ENCODE data around the gene SPAG5.
"Not testable (repeated sequence)": the region's sequence is repeated elsewhere in the genome, so short reads cannot be mapped to it uniquely, and the experiment has no call there.

SPAG5 gene

DNA sequence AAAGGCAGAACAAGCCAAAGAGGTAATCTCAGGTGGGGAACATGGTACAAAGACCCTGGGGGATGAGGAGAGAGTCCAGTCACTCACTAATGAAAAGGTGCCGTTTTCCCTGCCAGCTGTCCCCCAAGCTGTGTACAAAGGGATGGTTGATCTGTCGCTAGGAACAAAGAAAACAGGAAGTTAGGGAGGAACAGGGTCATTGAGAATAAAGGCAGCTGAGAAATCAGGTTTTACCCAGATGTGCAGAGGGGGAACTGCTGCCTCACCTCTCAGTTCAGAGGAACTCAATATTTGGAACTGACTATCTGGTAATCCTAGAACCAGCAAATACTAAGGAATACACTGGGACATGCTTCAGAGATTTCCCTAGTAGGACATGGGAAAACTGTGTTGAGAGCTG is 13.7 kb upstream of the SPAG5 start:
- no peak for DNase-seq

GRCh38 chr17:28610376-28610775 is 11.6 kb upstream of the SPAG5 start:
- DNase-seq, result no peak

DNA sequence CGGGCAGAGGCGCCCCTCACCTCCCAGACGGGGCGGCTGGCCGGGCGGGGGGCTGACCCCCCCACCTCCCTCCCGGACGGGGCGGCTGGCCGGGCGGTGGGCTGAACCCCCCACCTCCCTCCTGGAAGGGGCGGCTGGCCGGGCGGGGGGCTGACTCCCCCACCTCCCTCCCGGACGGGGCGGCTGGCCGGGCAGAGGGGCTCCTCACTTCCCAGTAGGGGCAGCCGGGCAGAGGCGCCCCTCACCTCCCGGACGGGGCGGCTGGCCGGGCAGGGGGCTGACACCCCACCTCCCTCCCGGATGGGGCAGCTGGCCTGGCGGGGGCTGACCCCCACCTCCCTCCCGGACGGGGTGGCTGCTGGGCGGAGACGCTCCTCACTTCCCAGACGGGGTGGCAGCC is 5.2 kb upstream of the SPAG5 start:
- DNase-seq, result not testable (repeated sequence)

- DNase-seq, result peak; percentile 90
Observed at GRCh38 chr17:28599311-28600184, 723 bp upstream of the SPAG5 start.

DNA sequence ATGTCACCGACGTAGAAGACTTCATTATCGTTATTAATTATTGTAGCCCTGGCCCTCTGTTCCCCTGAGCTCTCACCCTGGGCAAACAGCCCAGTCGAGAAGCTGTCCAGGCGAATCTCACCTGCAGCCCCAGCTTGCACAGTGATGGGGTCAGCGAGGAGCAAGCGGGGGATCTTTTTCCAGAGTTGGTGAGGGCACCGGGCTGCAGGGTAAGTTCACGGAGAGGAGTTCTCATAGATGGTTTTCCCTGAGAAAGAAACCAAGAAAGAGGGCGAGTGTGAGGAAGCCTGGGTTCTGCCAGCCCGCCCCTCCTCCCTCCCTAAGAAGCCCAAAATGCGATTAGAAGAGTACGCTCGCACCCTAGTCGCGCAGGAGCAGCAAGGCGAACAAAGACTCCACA is 436 bp downstream of the SPAG5 start:
- peak; percentile 95 for DNase-seq

GRCh38 chr17:28597606-28598383 is 1.0 kb downstream of the SPAG5 start:
- DNase-seq, result no peak

- DNase-seq, result no peak
Observed at GRCh38 chr17:28592260-28592659, 6.6 kb downstream of the SPAG5 start.

DNA sequence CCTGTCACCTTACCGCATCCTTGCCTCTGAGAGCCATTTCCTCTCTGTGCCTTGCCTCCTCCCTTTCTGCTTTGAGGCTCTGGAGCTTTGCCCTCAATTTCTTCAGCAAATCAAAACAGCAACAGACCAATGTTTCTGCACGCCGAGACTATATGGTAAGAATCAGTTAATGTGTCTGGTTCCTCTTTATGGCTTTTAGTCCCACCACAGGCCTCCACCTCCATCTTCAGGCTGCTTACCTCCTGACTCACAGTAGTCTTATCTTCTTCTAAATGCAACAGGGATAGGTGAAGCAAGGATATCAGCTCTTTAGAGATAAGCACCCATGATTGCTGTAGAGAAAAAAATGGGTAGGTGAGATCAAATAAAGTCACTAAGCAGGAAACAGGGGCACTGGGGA is 13.0 kb downstream of the SPAG5 start:
- no peak for DNase-seq

- DNase-seq, result no peak
Observed at GRCh38 chr17:28584434-28584833, 14.4 kb downstream of the SPAG5 start.

DNA sequence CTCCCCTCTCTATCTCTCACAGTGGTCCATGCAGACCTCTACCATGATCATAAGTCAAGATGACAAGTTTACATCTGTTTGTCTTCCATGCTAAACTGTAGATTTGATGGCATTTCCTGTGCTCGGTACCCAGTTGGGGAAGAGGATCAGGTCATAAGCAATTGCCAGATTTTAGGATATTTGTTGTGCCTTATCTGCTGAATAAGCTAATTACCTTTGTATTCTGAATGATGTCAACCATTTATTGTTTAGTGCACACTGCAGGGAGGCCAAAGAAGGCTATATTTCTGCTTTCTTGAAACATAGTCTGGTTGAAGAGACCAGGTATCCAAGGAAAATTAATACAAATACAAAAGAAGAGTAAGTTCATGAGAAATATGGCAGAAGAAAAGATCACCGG is 16.3 kb downstream of the SPAG5 start:
- no peak for DNase-seq

GRCh38 chr17:28580959-28581358 is 17.9 kb downstream of the SPAG5 start:
- no peak for DNase-seq

- DNase-seq, result no peak
Observed at GRCh38 chr17:28579526-28579925, 19.3 kb downstream of the SPAG5 start.

DNA sequence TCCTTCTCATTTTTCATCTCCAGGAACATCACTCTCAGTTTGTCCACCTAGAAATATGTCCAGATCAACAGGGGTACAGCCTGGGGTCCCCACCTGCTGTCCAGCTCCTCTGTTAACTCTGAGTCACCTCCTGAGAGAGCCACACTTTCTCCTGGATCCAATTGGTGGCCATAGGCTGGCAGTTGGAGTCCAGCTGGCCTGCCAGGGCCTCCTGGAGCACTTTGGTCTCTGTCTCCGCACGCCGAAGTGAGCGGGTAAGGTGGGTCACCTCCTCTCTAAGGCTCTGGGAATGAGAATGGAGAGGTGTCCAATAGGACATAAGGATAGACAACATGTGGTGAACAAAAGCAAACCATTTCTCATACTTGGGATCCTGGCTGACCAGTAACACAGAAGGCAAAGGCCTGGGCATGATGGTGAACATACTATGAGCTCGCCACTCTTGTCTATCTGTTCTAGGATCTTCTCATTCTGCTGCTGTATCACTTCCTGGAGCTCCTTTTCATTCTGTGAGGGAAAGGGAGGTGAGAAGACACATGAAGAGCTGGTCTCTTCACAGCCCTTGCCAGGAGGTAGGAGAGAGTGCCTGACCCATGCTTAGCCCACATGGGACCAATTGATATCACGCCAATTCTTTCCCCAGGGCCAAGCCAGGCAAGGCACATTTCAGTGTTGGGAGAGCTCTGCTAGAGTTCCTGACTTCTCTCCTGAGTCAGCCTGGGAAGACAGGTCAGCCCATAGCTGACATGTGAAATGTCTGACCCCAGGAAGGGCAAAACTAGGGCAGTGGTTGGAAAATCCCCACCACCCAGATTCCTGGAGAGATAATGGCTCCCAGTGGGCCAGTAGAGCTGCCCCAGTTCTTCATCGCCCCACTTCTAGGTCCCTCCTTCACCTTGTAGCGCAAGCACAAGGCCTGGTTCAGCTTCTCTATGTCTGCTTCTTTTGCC is 20.3 kb downstream of the SPAG5 start:
- no peak for DNase-seq

- peak; percentile 38 for DNase-seq
Observed at GRCh38 chr17:28577466-28577824, 21.4 kb downstream of the SPAG5 start.

DNA sequence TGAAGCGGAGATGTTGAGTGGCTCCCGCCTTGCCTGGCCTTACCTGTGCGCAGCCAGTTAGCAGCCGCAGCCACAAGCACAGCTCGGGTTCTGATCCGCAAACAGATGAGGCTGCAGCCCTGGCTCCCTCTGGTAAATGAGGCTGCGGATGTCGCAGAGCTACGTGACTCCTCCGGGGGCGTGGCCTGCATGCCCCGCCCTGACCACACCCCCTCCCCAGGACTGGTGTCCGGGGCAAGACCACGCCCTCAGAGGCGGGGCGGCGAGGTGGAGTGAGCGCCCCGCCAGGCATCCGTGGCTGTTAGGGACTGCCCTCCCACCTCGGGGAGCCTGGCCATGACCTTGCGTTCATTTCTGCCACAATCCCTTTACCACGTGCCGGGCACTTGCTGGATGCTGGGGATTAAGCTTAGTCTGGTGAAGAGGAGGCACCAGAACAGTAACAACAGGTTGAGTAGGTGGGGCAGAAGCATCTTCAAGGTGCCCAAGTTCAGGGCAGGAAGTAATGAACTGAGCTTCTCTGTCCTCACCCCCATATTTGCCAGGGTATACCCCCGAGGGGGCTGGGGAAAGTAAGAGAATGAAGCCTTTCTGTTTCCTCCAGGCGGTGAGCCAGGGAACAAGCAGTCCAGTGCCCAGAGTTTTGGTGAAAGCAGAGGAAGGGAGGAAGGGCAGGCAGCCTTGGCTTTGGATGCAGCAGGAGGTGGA is 21.9 kb downstream of the SPAG5 start, which contains the start of gene ALDOC:
Gene ALDOC (minus strand): TSS at position 138 of the 708 bp plus-strand sequence. CDS start 1,363 bp downstream, outside the sequence.
- peak; percentile 99 for DNase-seq

DNA sequence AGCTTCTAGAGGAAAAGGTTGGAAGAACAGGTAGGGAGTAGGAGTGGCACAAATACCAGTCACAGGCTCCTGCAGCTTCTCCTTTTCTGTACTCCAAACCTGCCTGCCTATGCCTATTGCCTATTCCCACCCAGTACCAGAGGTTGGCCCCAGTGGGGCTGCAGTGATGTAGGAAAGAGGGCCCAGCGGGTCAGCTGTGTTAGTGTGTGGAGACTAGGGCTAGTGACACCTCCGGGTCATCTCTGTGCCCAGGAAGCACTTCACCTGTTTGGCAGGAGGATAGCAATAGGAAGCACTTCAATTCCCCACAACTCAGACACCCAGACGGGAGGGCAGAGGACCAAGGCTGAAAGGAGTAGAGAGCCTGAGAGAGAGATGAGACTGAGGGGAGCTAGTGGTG is 22.8 kb downstream of the SPAG5 start:
- DNase-seq, result not testable (repeated sequence)

GRCh38 chr17:28575126-28575795 is 23.6 kb downstream of the SPAG5 start:
- peak; percentile 28 for DNase-seq

DNA sequence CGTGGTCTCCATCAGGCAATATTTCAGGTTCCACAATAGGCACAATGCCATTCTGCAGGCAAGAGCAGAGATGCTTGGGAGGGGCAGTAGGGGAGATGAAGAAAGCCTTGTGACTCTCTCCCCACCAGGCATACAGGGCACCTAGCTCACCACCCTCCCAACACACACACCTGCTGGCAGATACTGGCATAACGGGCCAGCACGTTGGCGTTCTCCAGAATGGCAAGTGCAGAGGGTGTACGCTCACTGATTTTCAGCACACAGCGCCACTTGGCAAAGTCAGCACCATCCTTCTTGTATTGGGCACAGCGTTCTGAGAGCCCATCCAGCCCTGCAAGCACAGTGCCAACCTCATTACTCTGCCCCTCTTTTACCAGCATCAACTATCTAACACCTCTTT is 24.3 kb downstream of the SPAG5 start:
- no peak for DNase-seq

- DNase-seq, result no peak
Observed at GRCh38 chr17:28573966-28574480, 24.8 kb downstream of the SPAG5 start.

DNA sequence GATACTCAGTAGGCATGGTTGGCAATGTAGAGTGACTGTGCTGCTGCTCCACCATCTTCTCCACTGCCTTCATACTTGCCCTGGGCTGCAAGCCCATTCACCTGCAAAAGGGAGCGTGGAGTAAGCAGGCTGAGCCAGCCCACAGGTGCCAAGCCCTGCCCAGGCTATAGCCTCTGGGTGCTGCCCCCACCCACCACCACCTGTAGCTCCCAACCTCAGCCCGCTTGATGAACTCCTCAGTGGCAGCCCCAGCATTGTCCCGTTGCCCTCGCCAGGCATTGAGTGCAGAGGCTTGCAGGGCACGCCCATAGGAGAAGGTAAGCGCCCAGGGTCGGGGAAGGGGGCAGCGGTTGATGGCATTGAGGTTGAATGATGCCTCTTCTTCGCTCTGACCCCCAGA is 25.3 kb downstream of the SPAG5 start:
- no peak for DNase-seq

DNA sequence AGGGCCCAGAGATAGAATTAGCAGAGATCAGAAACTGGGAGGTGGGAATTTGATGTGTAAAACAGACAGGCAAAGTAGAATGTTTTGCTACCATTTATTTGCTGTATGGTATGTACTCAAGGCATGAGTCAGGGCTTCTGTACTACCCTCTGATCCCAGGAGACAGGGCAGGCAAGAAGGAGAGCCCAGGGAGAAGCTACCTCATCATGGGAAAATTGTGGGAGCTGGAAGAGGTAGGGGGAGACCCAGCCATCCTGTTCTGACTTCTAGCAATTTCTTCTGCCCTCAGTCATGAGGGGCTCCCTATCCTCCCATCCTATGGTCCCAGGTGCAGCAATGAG is 25.8 kb downstream of the SPAG5 start:
- DNase-seq, result no peak

Data from NCI-H82 (cell line).